Stimulated activated CD8-positive, alpha-beta memory T cell treated with anti-CD3 and anti-CD28 coated beads, Interleukin-12 subunit alpha, Interleukin-12 subunit beta, amount 100 ng/mL, for 24 hours (primary cell): ENCODE results near the gene HDAC9.
A peak's percentile ranks its signal among the peaks of the same experiment; 100 is the strongest.

Experiments used
- DNase-seq: peaks from one replicate; pipeline ENCODE4 v3.0.0-alpha.2; 2020; ENCODE audit errors: extremely low read depth

Gene HDAC9

GRCh38 chr7:18656362-18656761 lies 160.8 kb downstream of the HDAC9 start:
- no peak for DNase-seq

- DNase-seq: no peak
Measured at GRCh38 chr7:18659746-18660145, 164.2 kb downstream of the HDAC9 start.

- no peak for DNase-seq
Measured at GRCh38 chr7:18663321-18663720, 167.8 kb downstream of the HDAC9 start.

GRCh38 chr7:18666107-18666728 lies 170.7 kb downstream of the HDAC9 start:
- peak; percentile 19 for DNase-seq

- DNase-seq: no peak
Measured at GRCh38 chr7:18667466-18667865, 171.9 kb downstream of the HDAC9 start.

- DNase-seq: no peak
Measured at GRCh38 chr7:18671176-18671575, 175.6 kb downstream of the HDAC9 start.

GRCh38 chr7:18675579-18675978 lies 180.0 kb downstream of the HDAC9 start:
- DNase-seq: no peak

GRCh38 chr7:18679261-18679660 lies 183.7 kb downstream of the HDAC9 start:
- no peak for DNase-seq

GRCh38 chr7:18680576-18680975 lies 185.0 kb downstream of the HDAC9 start:
- no peak for DNase-seq

- no peak for DNase-seq
Measured at GRCh38 chr7:18684916-18685315, 189.4 kb downstream of the HDAC9 start.

GRCh38 chr7:18685971-18686370 lies 190.4 kb downstream of the HDAC9 start:
- DNase-seq: no peak

GRCh38 chr7:18689551-18689950 lies 194.0 kb downstream of the HDAC9 start:
- no peak for DNase-seq

GRCh38 chr7:18693406-18693805 lies 197.9 kb downstream of the HDAC9 start:
- no peak for DNase-seq

- DNase-seq: no peak
Measured at GRCh38 chr7:18693816-18694215, 198.3 kb downstream of the HDAC9 start.

GRCh38 chr7:18694484-18694883 lies 198.9 kb downstream of the HDAC9 start:
- DNase-seq: no peak

GRCh38 chr7:18694911-18695310 lies 199.4 kb downstream of the HDAC9 start:
- DNase-seq: no peak

- no peak for DNase-seq
Measured at GRCh38 chr7:18698258-18698734, 202.7 kb downstream of the HDAC9 start.

GRCh38 chr7:18700147-18700546 lies 204.6 kb downstream of the HDAC9 start:
- DNase-seq: no peak

GRCh38 chr7:18702071-18702829 lies 206.7 kb downstream of the HDAC9 start:
- DNase-seq: no peak

- DNase-seq: no peak
Measured at GRCh38 chr7:18703685-18704084, 208.1 kb downstream of the HDAC9 start.

GRCh38 chr7:18706670-18707069 lies 211.1 kb downstream of the HDAC9 start:
- DNase-seq: no peak

- no peak for DNase-seq
Measured at GRCh38 chr7:18708204-18708603, 212.7 kb downstream of the HDAC9 start.

GRCh38 chr7:18715988-18716387 lies 220.4 kb downstream of the HDAC9 start:
- no peak for DNase-seq
